Prostate gland (tissue), 2 donors: Measurements from ENCODE around the gene CSPG4.

Experiments used
- POLR2AphosphoS5 ChIP-seq: sonication (generic); formaldehyde crosslinking; IDR thresholded peaks from one replicate; pipeline ENCODE4 v1.6.1; 2017; ENCODE audit warnings: antibody characterized with exemption
- TF ChIP-seq, protein P1 (sequence below), 4 experiments: fragments of 200-600 bp in 2 of 4; fragments of 450-650 bp in 2 of 4; sonication (generic) in 2 of 4; IDR thresholded peaks; 1 replicate in 3 of 4; 2 replicates in 1 of 4; pipeline ENCODE4 v1.5.1; 2016 to 2019; ENCODE audit warnings: antibody characterized with exemption in 4 of 4, mild to moderate bottlenecking in 2 of 4, moderate library complexity in 2 of 4

GRCh38 chr15:75659141-75659771 is 53.4 kb downstream of the CSPG4 start:
- TF ChIP-seq, protein P1, sequence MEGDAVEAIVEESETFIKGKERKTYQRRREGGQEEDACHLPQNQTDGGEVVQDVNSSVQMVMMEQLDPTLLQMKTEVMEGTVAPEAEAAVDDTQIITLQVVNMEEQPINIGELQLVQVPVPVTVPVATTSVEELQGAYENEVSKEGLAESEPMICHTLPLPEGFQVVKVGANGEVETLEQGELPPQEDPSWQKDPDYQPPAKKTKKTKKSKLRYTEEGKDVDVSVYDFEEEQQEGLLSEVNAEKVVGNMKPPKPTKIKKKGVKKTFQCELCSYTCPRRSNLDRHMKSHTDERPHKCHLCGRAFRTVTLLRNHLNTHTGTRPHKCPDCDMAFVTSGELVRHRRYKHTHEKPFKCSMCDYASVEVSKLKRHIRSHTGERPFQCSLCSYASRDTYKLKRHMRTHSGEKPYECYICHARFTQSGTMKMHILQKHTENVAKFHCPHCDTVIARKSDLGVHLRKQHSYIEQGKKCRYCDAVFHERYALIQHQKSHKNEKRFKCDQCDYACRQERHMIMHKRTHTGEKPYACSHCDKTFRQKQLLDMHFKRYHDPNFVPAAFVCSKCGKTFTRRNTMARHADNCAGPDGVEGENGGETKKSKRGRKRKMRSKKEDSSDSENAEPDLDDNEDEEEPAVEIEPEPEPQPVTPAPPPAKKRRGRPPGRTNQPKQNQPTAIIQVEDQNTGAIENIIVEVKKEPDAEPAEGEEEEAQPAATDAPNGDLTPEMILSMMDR (IDR thresholded peaks at IDR 0.05): no peak
- no peak for TF ChIP-seq POLR2AphosphoS5
